Neural cell (in vitro differentiated cells): ENCODE data around the gene ADAR. TPM values are rescaled to one million over a fixed set of nuclear protein-coding genes. Genes with fewer than 3 reads are reported as not detected.

Source experiments
- H2AFZ ChIP-seq: fragments of 200-600, 300-800 bp; sonication (generic), shearing (Covaris generic); 2 replicates; pipeline ENCODE4 v1.6.0; 2014; ENCODE audit warnings: low read depth, mild to moderate bottlenecking, antibody characterized with exemption, low read length, moderate library complexity
- H3F3A ChIP-seq: fragments of 200-600 bp; shearing (Covaris generic); 2 replicates; pipeline ENCODE4 v1.6.1; 2016; ENCODE audit warnings: mild to moderate bottlenecking, moderate library complexity, mixed read lengths, antibody characterized with exemption, low read length; ENCODE audit not compliant: insufficient read depth, poor library complexity, severe bottlenecking
- H3K27ac ChIP-seq: fragments of 200-600, 300-800 bp; sonication (generic), shearing (Covaris generic); 2 replicates; pipeline ENCODE4 v1.5.1; 2014; ENCODE audit warnings: mild to moderate bottlenecking, low read length, moderate library complexity
- H3K27me3 ChIP-seq: fragments of 300-800, 200-600 bp; sonication (generic), shearing (Covaris generic); 2 replicates; pipeline ENCODE4 v1.6.0; 2014; ENCODE audit warnings: mild to moderate bottlenecking, low read depth, low read length, moderate library complexity; ENCODE audit not compliant: insufficient read depth
- H3K36me3 ChIP-seq: fragments of 300-800, 200-600 bp; sonication (generic), shearing (Covaris generic); 2 replicates; pipeline ENCODE4 v1.5.1; 2014; ENCODE audit warnings: mild to moderate bottlenecking, antibody characterized with exemption, low read length, moderate library complexity; ENCODE audit not compliant: insufficient read depth
- H3K4me2 ChIP-seq: fragments of 300-800, 200-600 bp; sonication (generic), shearing (Covaris generic); 2 replicates; pipeline ENCODE4 v1.6.0; 2014; ENCODE audit warnings: mild to moderate bottlenecking, low read length
- H3K4me3 ChIP-seq: fragments of 300-800, 200-600 bp; sonication (generic), shearing (Covaris generic); 2 replicates; pipeline ENCODE4 v1.5.1; 2014; ENCODE audit warnings: mild to moderate bottlenecking, low read length, moderate library complexity
- H3K79me2 ChIP-seq: fragments of 200-600 bp; shearing (Covaris generic); replicated peaks from 2 replicates; pipeline ENCODE4 v1.6.0; 2014; ENCODE audit warnings: mild to moderate bottlenecking, low read length, moderate library complexity; ENCODE audit not compliant: insufficient read depth
- H3K9ac ChIP-seq: fragments of 300-800, 200-600 bp; sonication (generic), shearing (Covaris generic); 2 replicates; pipeline ENCODE4 v1.6.1; 2016; ENCODE audit warnings: mild to moderate bottlenecking, low read length, mixed read lengths
- H3K9me2 ChIP-seq: fragments of 200-600 bp; shearing (Covaris generic); 2 replicates; pipeline ENCODE4 v1.6.1; 2016; ENCODE audit warnings: mild to moderate bottlenecking, low read length, mixed read lengths; ENCODE audit not compliant: insufficient read depth
- H3K9me3 ChIP-seq: fragments of 200-600, 300-800 bp; sonication (generic), shearing (Covaris generic); 2 replicates; pipeline ENCODE4 v1.6.1; 2016; ENCODE audit warnings: mild to moderate bottlenecking, mixed run types, low read length, moderate library complexity, mixed read lengths
- H4K20me1 ChIP-seq: fragments of 200-600 bp; shearing (Covaris generic); 2 replicates; pipeline ENCODE4 v1.6.1; 2016; ENCODE audit warnings: mild to moderate bottlenecking, mixed run types; ENCODE audit not compliant: insufficient read depth
- CTCF ChIP-seq: fragments of 450-650 bp; IDR thresholded peaks from 2 replicates; pipeline ENCODE4 v1.5.1; 2014; ENCODE audit warnings: antibody characterized with exemption, mild to moderate bottlenecking, moderate library complexity; ENCODE audit not compliant: poor library complexity, severe bottlenecking
- EP300 ChIP-seq: fragments of 450-650 bp; conservative IDR thresholded peaks from 2 replicates; pipeline ENCODE4 v1.6.1; 2014; ENCODE audit warnings: antibody characterized with exemption, mild to moderate bottlenecking, moderate library complexity; ENCODE audit not compliant: poor library complexity, severe bottlenecking
- EZH2 ChIP-seq: fragments of 200-600, 300-800 bp; shearing (Covaris generic), sonication (generic); IDR thresholded peaks from 2 replicates; pipeline ENCODE4 v1.6.1; 2014; ENCODE audit warnings: antibody characterized with exemption, low read length, borderline replicate concordance, mild to moderate bottlenecking; ENCODE audit not compliant: insufficient read depth, poor library complexity, severe bottlenecking
- MXI1 ChIP-seq: fragments of 450-650 bp; conservative IDR thresholded peaks from 2 replicates; pipeline ENCODE4 v1.6.1; 2014; ENCODE audit warnings: antibody characterized with exemption, mild to moderate bottlenecking; ENCODE audit not compliant: poor library complexity, severe bottlenecking
- POLR2AphosphoS5 ChIP-seq: IDR thresholded peaks from 2 replicates; pipeline ENCODE4 v1.6.1; 2012
- RAD21 ChIP-seq: fragments of 450-650 bp; conservative IDR thresholded peaks from 2 replicates; pipeline ENCODE4 v1.6.1; 2014; ENCODE audit warnings: antibody characterized with exemption, mild to moderate bottlenecking, moderate library complexity
- REST ChIP-seq: IDR thresholded peaks from 2 replicates; pipeline ENCODE4 v1.6.1; 2012; ENCODE audit warnings: borderline replicate concordance
- SMC3 ChIP-seq: fragments of 450-650 bp; conservative IDR thresholded peaks from 2 replicates; pipeline ENCODE4 v1.6.1; 2014; ENCODE audit warnings: antibody characterized with exemption, mild to moderate bottlenecking, moderate library complexity; ENCODE audit not compliant: poor library complexity
- TAF1 ChIP-seq: IDR thresholded peaks from 2 replicates; pipeline ENCODE4 v1.6.1; 2012; ENCODE audit warnings: low read depth
- polyA plus RNA-seq: library from polyadenylated mRNA; depleted of rRNA; stranded (reverse); fragments of >200 nt; gene quantifications from 2 replicates; pipeline ENCODE4 v1.2.3, GENCODE V29; 2014

ADAR gene
- polyA plus RNA-seq, 1 donor from 2014 or later = 51.4 TPM

- TF ChIP-seq POLR2AphosphoS5 (no peak), RAD21 (no peak), SMC3 (no peak)
- Histone ChIP-seq H3K27me3 (no peaks in the 10 kb centered on the region), H2AFZ (no peak overlapping the region), H4K20me1 (no peaks in the 10 kb centered on the region), H3K9ac (no peak overlapping the region), H3K9me2 (no peaks in the 10 kb centered on the region), H3K79me2 (no peaks in the 10 kb centered on the region), H3K4me3 (no peak overlapping the region), H3K9me3 (no peaks in the 10 kb centered on the region), H3K27ac (no peak overlapping the region), H3K36me3 (peaks cover 6% of the 10 kb centered on the region), H3F3A (no peaks in the 10 kb centered on the region), H3K4me2 (no peak overlapping the region)
Observed at GRCh38 chr1:154591206-154591605, 16.8 kb downstream of the ADAR start.

- no peaks in the 10 kb centered on the region for H4K20me1 ChIP-seq
Observed at GRCh38 chr1:154590756-154591155, 17.2 kb downstream of the ADAR start.

DNA sequence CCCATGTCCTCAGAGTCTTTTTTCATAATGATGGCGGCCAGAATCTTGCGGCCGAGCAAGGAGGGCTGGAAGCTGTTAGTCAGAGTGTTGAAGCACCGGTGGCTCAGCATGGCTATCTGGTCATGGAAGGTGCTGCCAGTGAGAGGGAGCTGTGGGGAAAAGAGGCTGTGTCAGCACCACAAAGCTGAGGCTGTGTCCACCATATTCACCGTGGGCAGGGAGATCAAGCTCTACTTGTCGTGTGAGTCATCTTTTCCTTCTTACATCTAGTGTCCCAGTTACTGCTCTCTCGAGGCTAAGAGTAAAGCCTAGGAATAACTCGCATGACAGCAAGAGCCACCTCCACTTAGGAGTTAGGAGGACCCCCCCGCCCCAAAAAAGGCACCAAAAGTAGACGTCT, 18.2 kb downstream of the ADAR start:
- no peaks in the 10 kb centered on the region for H3K27me3 ChIP-seq
- H3K4me3 ChIP-seq = no peak overlapping the region
- TF ChIP-seq MXI1 = no peak
- TF ChIP-seq EP300 = no peak
- TF ChIP-seq SMC3 = no peak
- TF ChIP-seq POLR2AphosphoS5 = no peak
- TF ChIP-seq REST = no peak
- TF ChIP-seq RAD21 = no peak
- no peak for TF ChIP-seq EZH2
- TF ChIP-seq CTCF = no peak
- no peak for TF ChIP-seq TAF1
- H3K9me2 ChIP-seq = no peaks in the 10 kb centered on the region
- no peaks in the 10 kb centered on the region for H3F3A ChIP-seq
- no peak overlapping the region for H3K27ac ChIP-seq
- no peaks in the 10 kb centered on the region for H3K9me3 ChIP-seq
- H4K20me1 ChIP-seq = no peaks in the 10 kb centered on the region
- no peak overlapping the region for H3K4me2 ChIP-seq
- peaks cover 13% of the 10 kb centered on the region for H3K36me3 ChIP-seq
- no peak overlapping the region for H3K9ac ChIP-seq
- H3K79me2 ChIP-seq = no peaks in the 10 kb centered on the region
- H2AFZ ChIP-seq = no peak overlapping the region

More at GRCh38 chr1:154590756-154591155, 17.2 kb downstream of the ADAR start:
- H2AFZ ChIP-seq = no peak overlapping the region
- TF ChIP-seq SMC3 (no peak), REST (no peak)
- H3K4me3 ChIP-seq = no peak overlapping the region
- H3K27ac ChIP-seq = no peak overlapping the region
- no peaks in the 10 kb centered on the region for H3F3A ChIP-seq
- H3K9me2 ChIP-seq = no peaks in the 10 kb centered on the region
- H3K9ac ChIP-seq = no peak overlapping the region
- peaks cover 6% of the 10 kb centered on the region for H3K36me3 ChIP-seq
- H3K9me3 ChIP-seq = no peaks in the 10 kb centered on the region
- no peaks in the 10 kb centered on the region for H3K79me2 ChIP-seq
- H3K27me3 ChIP-seq = no peaks in the 10 kb centered on the region
- no peak overlapping the region for H3K4me2 ChIP-seq
